Stomach (tissue), 9 donors: Measurements from ENCODE around the gene INPP5A. TPM values are rescaled to one million over a fixed set of nuclear protein-coding genes. Genes with fewer than 3 reads are reported as not detected.
"Not testable (repeated sequence)": the region's sequence is repeated elsewhere in the genome, so short reads cannot be mapped to it uniquely, and the experiment has no call there.

ENCODE experiments used
- DNase-seq, 2 donors: peaks; one replicate each; pipeline versions ENCODE4 v3.0.0 to v3.0.0-alpha.2; 2013 to 2019
- H3K27ac ChIP-seq, 5 donors: fragments of 200-600 bp in 4 of 5; sonication (generic) in 4 of 5; one replicate each; pipeline ENCODE4 v1.5.1; 2013 to 2019; ENCODE audit warnings: mild to moderate bottlenecking in 1 of 5, moderate library complexity in 1 of 5
- H3K27me3 ChIP-seq, 3 donors: fragments of 200-600 bp; sonication (generic); one replicate each; pipeline ENCODE4 v1.5.1; 2017 to 2019; ENCODE audit warnings: mixed run types in 1 of 3
- H3K36me3 ChIP-seq, 4 donors: fragments of 200-600 bp; sonication (generic); 1 replicate in 3 of 4; 2 replicates in 1 of 4; pipeline ENCODE4 v1.5.1; 2016 to 2019
- H3K4me1 ChIP-seq, 4 donors: fragments of 200-600 bp; sonication (generic); one replicate each; pipeline ENCODE4 v1.5.1; 2016 to 2019
- H3K4me3 ChIP-seq, 4 donors: fragments of 200-600 bp; sonication (generic) in 3 of 4; one replicate each; pipeline ENCODE4 v1.5.1; 2016 to 2019; ENCODE audit warnings: mild to moderate bottlenecking in 1 of 4
- H3K9me3 ChIP-seq, 4 donors: fragments of 200-600 bp; sonication (generic); one replicate each; pipeline ENCODE4 v1.5.1; 2016 to 2019
- EP300 ChIP-seq: sonication (generic); formaldehyde crosslinking; IDR thresholded peaks from one replicate; pipeline ENCODE4 v1.6.1; 2017; ENCODE audit warnings: antibody characterized with exemption
- POLR2A ChIP-seq, 4 donors: fragments of 450-650 bp; IDR thresholded peaks; one replicate each; pipeline ENCODE4 v1.6.1; 2016; ENCODE audit warnings: antibody characterized with exemption in 4 of 4, control low read depth in 2 of 4, mild to moderate bottlenecking in 1 of 4, moderate library complexity in 1 of 4
- POLR2AphosphoS5 ChIP-seq, 3 donors: sonication (generic); formaldehyde crosslinking; IDR thresholded peaks; one replicate each; pipeline ENCODE4 v1.6.1; 2016; ENCODE audit warnings: antibody characterized with exemption in 3 of 3
- WGBS, 5 donors: extraction: QIAGEN DNeasy Blood & Tissue Kit in 3 of 5; methylation state at CpG; one replicate each; pipeline versions ENCODE4 v1.1.5 to v1.1.7; 2013 to 2018; 5-methylcytosine and 5-hydroxymethylcytosine counted together
- intact Hi-C: fragments of 100-400 bp; cut with DNase I; formaldehyde crosslinking; loops from one replicate; pipeline ENCODE4 v1.15.1; 2023; ENCODE audit warnings: low total_unique reads
- polyA plus RNA-seq, 3 donors: library from polyadenylated mRNA; stranded (reverse); fragments of 200-250 nt; gene quantifications; one replicate each; pipeline ENCODE4 v1.2.3, GENCODE V29; 2013
- total RNA-seq, 5 donors: library from RNA; depleted of rRNA; stranded (reverse); fragments of >200 nt; gene quantifications; one replicate each; pipeline versions ENCODE4 v1.1.0 to v1.2.3, GENCODE V29; 2014 to 2016
- TF ChIP-seq, protein P1 (sequence below), 7 experiments: fragments of 450-650 bp in 4 of 7; fragments of 200-600 bp in 3 of 7; sonication (generic) in 3 of 7; IDR thresholded peaks; one replicate each; pipeline ENCODE4 v1.5.1; 2016 to 2019; ENCODE audit warnings: antibody characterized with exemption in 7 of 7, control low read depth in 2 of 7, mild to moderate bottlenecking in 1 of 7
- donor health status: healthy with polysubstance abuse.
- donor health status: Bipolar disorder and iron deficiency.
- donor health status: healthy.

Gene INPP5A
- total and polyA plus RNA-seq, 8 donors: 17.2 to 72.3 (median 31.0) TPM

DNA sequence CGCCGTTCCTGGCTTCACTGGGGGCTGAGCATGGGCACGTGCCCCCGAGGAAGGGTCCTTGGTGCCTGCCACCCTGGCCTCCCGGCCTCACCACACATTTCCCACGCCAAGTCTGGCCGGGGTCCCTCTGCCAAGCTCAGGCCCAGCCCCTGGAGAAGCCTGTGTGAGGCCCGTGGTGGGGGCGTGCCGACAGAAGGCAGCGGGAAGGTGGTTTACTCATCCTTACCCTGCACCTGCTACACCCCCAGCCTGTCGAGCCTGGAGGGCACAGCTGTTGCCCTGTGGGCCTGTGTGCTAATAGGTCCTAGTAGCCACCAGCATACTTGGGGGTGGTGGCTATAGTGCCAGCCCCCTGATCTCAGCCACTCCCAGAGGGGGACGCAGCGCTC lies 201.6 kb downstream of the INPP5A start:
- no peak overlapping the region for H3K4me3 ChIP-seq
- no peaks in the 10 kb centered on the region for H3K27me3 ChIP-seq
- 87 to 95% (median 88%) methylated on average over 14 of the region's 14 CpGs for WGBS, 5 donors
- no peaks in the 10 kb centered on the region for H3K4me1 ChIP-seq
- TF ChIP-seq POLR2AphosphoS5 (IDR thresholded peaks at IDR 0.05): no peak
- TF ChIP-seq, protein P1, sequence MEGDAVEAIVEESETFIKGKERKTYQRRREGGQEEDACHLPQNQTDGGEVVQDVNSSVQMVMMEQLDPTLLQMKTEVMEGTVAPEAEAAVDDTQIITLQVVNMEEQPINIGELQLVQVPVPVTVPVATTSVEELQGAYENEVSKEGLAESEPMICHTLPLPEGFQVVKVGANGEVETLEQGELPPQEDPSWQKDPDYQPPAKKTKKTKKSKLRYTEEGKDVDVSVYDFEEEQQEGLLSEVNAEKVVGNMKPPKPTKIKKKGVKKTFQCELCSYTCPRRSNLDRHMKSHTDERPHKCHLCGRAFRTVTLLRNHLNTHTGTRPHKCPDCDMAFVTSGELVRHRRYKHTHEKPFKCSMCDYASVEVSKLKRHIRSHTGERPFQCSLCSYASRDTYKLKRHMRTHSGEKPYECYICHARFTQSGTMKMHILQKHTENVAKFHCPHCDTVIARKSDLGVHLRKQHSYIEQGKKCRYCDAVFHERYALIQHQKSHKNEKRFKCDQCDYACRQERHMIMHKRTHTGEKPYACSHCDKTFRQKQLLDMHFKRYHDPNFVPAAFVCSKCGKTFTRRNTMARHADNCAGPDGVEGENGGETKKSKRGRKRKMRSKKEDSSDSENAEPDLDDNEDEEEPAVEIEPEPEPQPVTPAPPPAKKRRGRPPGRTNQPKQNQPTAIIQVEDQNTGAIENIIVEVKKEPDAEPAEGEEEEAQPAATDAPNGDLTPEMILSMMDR (IDR thresholded peaks at IDR 0.05): no peak
- TF ChIP-seq EP300: no peak
- TF ChIP-seq POLR2A (IDR thresholded peaks at IDR 0.05): no peak
- no peak for DNase-seq
- intact Hi-C loops: no loop called here
- no peak overlapping the region for H3K27ac ChIP-seq
- H3K9me3 ChIP-seq: no peaks in the 10 kb centered on the region
- peaks cover 4 to 70% (median 53%) of the 10 kb centered on the region in 4 donors for H3K36me3 ChIP-seq

DNA sequence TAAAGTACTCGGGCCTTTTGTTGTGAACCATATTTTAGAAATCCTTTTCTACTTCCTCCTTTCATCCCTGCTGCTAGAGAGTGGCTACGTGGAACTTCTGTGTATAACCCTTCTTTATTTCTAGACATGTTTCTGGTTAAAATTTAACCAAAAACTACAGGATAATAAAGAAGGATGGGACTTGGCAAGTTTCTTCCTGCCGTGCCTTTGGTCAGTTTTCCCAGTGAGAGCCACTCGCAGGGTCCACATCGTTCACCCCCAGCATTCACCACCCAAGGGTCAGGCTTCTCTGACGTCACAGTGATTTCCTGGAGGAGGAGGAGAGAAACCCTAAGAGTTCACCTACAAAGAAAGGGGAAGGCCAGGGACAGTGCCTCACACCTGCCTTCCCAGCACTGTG lies 203.0 kb downstream of the INPP5A start:
- Histone ChIP-seq H3K27me3 (no peaks in the 10 kb centered on the region), H3K9me3 (no peaks in the 10 kb centered on the region), H3K27ac (no peak overlapping the region), H3K36me3 (peaks cover 4 to 69% (median 44%) of the 10 kb centered on the region in 4 donors), H3K4me1 (no peaks in the 10 kb centered on the region), H3K4me3 (no peak overlapping the region)
- DNase-seq: no peak
- TF ChIP-seq, protein P1 (IDR thresholded peaks at IDR 0.05): no peak
- TF ChIP-seq POLR2AphosphoS5 (IDR thresholded peaks at IDR 0.05) (no peak), POLR2A (IDR thresholded peaks at IDR 0.05) (no peak), EP300 (no peak)
- WGBS, 5 donors: 51 to 69% (median 61%) methylated on average over 6 of the region's 6 CpGs
- intact Hi-C loops: no loop called here

DNA sequence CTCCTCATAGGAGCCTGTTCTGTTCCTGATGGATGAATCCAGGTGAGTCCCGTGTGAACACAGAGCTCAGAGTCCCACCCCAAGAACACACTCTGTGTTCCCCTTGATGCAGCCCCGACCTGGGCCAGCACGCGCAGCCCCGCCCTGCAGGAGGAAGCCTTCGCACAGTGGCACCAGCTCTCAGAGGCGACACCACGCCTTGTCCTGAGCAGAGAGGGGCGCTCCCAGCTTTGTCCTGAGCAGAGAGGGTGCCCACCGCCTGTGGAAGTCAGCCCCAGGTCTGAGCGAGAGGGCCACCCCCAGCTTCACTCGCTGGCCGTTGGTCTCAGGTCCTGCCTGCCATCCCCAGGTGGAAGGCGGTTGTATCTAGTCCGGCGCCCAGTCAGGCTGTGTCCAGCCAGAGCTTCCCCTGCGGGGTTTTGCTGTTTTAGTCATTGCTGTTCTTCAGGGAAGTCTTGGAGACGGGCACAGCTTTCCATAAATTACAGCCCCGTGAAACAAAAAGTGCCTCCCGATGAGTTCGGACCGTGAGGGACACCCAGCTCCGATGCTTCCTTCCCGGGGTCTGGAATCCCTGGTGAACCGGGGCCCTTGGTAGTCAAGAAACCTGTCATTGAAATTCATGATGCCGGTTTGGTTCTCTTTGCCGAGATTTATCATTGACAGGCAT lies 204.7 kb downstream of the INPP5A start:
- 86 to 92% (median 87%) methylated on average over 26 to 27 of the region's 27 CpGs for WGBS, 5 donors
- peak in 1 of 2 donors; percentile 47 for DNase-seq

DNA sequence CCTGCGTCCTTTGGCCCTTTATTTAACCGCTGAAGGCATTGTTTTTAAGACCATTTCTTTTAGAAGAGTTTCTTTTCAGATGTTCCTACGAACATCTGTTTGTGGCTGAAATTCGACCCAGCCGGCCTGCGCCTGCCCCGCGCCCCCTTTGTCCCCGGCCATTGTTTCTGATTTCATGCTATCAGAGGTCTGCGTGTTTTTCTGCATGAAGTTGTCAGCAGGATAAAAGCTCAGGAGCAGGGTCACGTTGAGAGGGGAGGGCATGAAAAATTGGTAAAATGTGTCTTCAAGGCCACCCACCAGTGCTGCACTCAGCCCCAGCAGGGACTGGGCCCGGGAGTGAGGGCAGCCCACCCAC lies 205.2 kb downstream of the INPP5A start:
- TF ChIP-seq EP300 (no peak), POLR2A (IDR thresholded peaks at IDR 0.05) (no peak), POLR2AphosphoS5 (IDR thresholded peaks at IDR 0.05) (no peak)
- TF ChIP-seq, protein P1 (IDR thresholded peaks at IDR 0.05): no peak
- intact Hi-C loops: no loop called here
- Histone ChIP-seq H3K9me3 (no peaks in the 10 kb centered on the region), H3K36me3 (peaks cover 0 to 53% (median 28%) of the 10 kb centered on the region in 4 donors), H3K4me1 (no peaks in the 10 kb centered on the region), H3K27me3 (no peaks in the 10 kb centered on the region), H3K4me3 (no peak overlapping the region), H3K27ac (no peak overlapping the region)
- WGBS, 5 donors: 84 to 88% (median 85%) methylated on average over 11 to 12 of the region's 12 CpGs
- no peak for DNase-seq

More for the DNA sequence above, 204.7 kb downstream of the INPP5A start:
- no peaks in the 10 kb centered on the region for H3K4me1 ChIP-seq
- no peak for TF ChIP-seq POLR2AphosphoS5 (IDR thresholded peaks at IDR 0.05)
- TF ChIP-seq EP300: no peak
- TF ChIP-seq POLR2A (IDR thresholded peaks at IDR 0.05): no peak
- TF ChIP-seq, protein P1 (IDR thresholded peaks at IDR 0.05): no peak
- H3K36me3 ChIP-seq: peaks cover 0 to 53% (median 28%) of the 10 kb centered on the region in 4 donors
- H3K4me3 ChIP-seq: no peak overlapping the region
- H3K27me3 ChIP-seq: no peaks in the 10 kb centered on the region
- H3K9me3 ChIP-seq: no peaks in the 10 kb centered on the region
- no peak overlapping the region for H3K27ac ChIP-seq
- intact Hi-C loops: no loop called here

DNA sequence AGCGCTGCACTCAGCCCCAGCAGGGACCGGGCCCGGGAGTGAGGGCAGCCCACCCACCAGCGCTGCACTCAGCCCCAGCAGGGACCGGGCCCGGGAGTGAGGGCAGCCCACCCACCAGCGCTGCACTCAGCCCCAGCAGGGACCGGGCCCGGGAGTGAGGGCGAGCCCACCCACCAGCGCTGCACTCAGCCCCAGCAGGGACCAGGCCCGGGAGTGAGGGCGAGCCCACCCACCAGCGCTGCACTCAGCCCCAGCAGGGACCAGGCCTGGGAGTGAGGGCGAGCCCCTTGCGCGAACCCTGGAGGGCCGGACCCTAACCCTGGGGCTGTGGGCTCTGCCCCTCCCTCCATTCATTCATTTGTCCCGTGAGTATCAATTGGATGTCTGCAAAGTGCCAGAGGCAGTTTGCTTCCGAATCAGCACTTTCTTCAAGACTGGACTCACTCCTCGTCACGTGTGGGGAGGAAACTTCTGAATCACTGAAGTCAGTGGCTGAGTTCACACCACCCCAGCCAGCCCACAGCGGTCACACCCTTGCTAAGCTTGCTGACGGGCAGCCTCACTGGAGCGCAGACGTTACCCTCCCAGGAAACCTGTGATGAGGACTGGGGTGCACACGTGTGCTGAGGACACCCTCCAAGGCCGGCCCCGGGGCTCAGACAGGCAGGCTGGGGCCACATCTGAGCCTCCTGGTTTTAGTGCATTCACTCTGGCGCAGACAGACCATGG lies 205.8 kb downstream of the INPP5A start:
- H3K27ac ChIP-seq, H3K9me3 ChIP-seq, H3K4me3 ChIP-seq, H3K4me1 ChIP-seq, intact Hi-C loops, H3K27me3 ChIP-seq: not testable (repeated sequence)
- 65 to 79% (median 76%) methylated on average over 12 to 29 of the region's 30 CpGs for WGBS, 5 donors
- H3K36me3 ChIP-seq: peaks cover 0 to 55% (median 28%) of the 10 kb centered on the region in 4 donors
- peak in 1 of 2 donors; percentile 71 for DNase-seq
